Right lobe of liver (tissue), 4 donors: ENCODE data around the gene TTC13.

ENCODE experiments used
- CTCF ChIP-seq, 4 donors: fragments of 200-600 bp in 3 of 4; fragments of 450-650 bp in 1 of 4; IDR thresholded peaks; one replicate each; pipeline versions ENCODE4 v1.5.1 to v1.8.0; 2016 to 2022; ENCODE audit warnings: antibody characterized with exemption in 4 of 4, mild to moderate bottlenecking in 2 of 4
- POLR2A ChIP-seq: fragments of 450-650 bp; IDR thresholded peaks from one replicate; pipeline ENCODE4 v1.6.1; 2017; ENCODE audit warnings: antibody characterized with exemption, mild to moderate bottlenecking
- donor health status: DM: no; HTN: no; CAD: no.
- donor health status: DM: no; HTN: no; CAD: no.
- donor health status: DM: no; HTN: yes; CAD: no.

GRCh38 chr1:230915078-230915477 is 63.6 kb downstream of the TTC13 start:
- no peak for TF ChIP-seq CTCF (IDR thresholded peaks at IDR 0.05)
- TF ChIP-seq POLR2A, result no peak
